H1 (cell line): ENCODE measurements around the gene SERPINB8. TPM values are rescaled to one million over a fixed set of nuclear protein-coding genes. Genes with fewer than 3 reads are reported as not detected.

Experiments
- CBX5 ChIP-seq: fragments of 300-800, 300-1000 bp; sonication (generic); IDR thresholded peaks from 2 replicates; pipeline ENCODE4 v1.7.1; 2016; ENCODE audit warnings: antibody characterized with exemption, low read length, low read depth
- CREB1 ChIP-seq: IDR thresholded peaks from 2 replicates; pipeline ENCODE4 v1.6.1; 2012; ENCODE audit warnings: inconsistent platforms
- EZH2 ChIP-seq: fragments of 200-600 bp; sonication (generic); IDR thresholded peaks from 2 replicates; pipeline ENCODE4 v1.7.1; 2012; ENCODE audit warnings: low read depth, mild to moderate bottlenecking, moderate library complexity, low read length, inconsistent platforms; ENCODE audit not compliant: severe bottlenecking
- FOSL1 ChIP-seq: IDR thresholded peaks from 2 replicates; pipeline ENCODE4 v1.6.1; 2011; ENCODE audit warnings: mild to moderate bottlenecking, low read depth, low read length, moderate library complexity; ENCODE audit not compliant: insufficient read depth
- JUN ChIP-seq: IDR thresholded peaks from 2 replicates; pipeline ENCODE4 v1.6.1; 2011; ENCODE audit warnings: low read depth, mild to moderate bottlenecking, improper control_type of control experiment, low read length
- KDM1A ChIP-seq: fragments of 200-600, 300-600 bp; sonication (generic); IDR thresholded peaks from 2 replicates; pipeline ENCODE4 v1.7.1; 2016; ENCODE audit warnings: mild to moderate bottlenecking, low read length, borderline replicate concordance
- KDM4A ChIP-seq: IDR thresholded peaks from one replicate; pipeline ENCODE4 v1.7.1; 2012; ENCODE audit warnings: low read depth, mild to moderate bottlenecking, moderate library complexity, low read length, inconsistent platforms; ENCODE audit not compliant: severe bottlenecking
- NRF1 ChIP-seq: IDR thresholded peaks from 2 replicates; pipeline ENCODE4 v1.6.1; 2011; ENCODE audit warnings: mild to moderate bottlenecking, low read depth, low read length, improper control_type of control experiment
- PHF8 ChIP-seq: fragments of 200-600 bp; sonication (generic); conservative IDR thresholded peaks from 2 replicates; pipeline ENCODE4 v1.7.1; 2012; ENCODE audit warnings: low read depth, mild to moderate bottlenecking, inconsistent platforms, low read length, moderate library complexity
- POLR2A ChIP-seq, 2 experiments: IDR thresholded peaks; 1 replicate in 1 of 2; 2 replicates in 1 of 2; pipeline ENCODE4 v1.6.1; 2011; ENCODE audit warnings: low read depth in 2 of 2, low read length in 2 of 2, mild to moderate bottlenecking in 2 of 2; ENCODE audit errors: control extremely low read depth in 1 of 2
- POLR2AphosphoS5 ChIP-seq: IDR thresholded peaks from 2 replicates; pipeline ENCODE4 v1.6.1; 2011; ENCODE audit warnings: low read depth, low read length
- RAD21 ChIP-seq, 2 experiments: IDR thresholded peaks in 1 of 2; conservative IDR thresholded peaks in 1 of 2; 2 replicates each; pipeline ENCODE4 v1.6.1; 2011; ENCODE audit warnings: low read depth in 2 of 2, low read length in 2 of 2, improper control_type of control experiment in 1 of 2, inconsistent platforms in 1 of 2, mild to moderate bottlenecking in 1 of 2, moderate library complexity in 1 of 2
- RXRA ChIP-seq: IDR thresholded peaks from 2 replicates; pipeline ENCODE4 v1.6.1; 2011; ENCODE audit warnings: low read depth, mild to moderate bottlenecking, low read length, moderate library complexity; ENCODE audit not compliant: insufficient read depth
- SIN3A ChIP-seq, 2 experiments: IDR thresholded peaks in 1 of 2; conservative IDR thresholded peaks in 1 of 2; 2 replicates each; pipeline ENCODE4 v1.6.1; 2011 to 2012; ENCODE audit warnings: low read length in 2 of 2, improper control_type of control experiment in 1 of 2, low read depth in 1 of 2, mild to moderate bottlenecking in 1 of 2
- SIX5 ChIP-seq: IDR thresholded peaks from 2 replicates; pipeline ENCODE4 v1.6.1; 2011; ENCODE audit warnings: mild to moderate bottlenecking, low read depth, low read length
- SP2 ChIP-seq: IDR thresholded peaks from 2 replicates; pipeline ENCODE4 v1.6.1; 2012; ENCODE audit warnings: mild to moderate bottlenecking, low read length, inconsistent platforms
- SRF ChIP-seq: IDR thresholded peaks from 2 replicates; pipeline ENCODE4 v1.6.1; 2011; ENCODE audit warnings: mild to moderate bottlenecking, low read depth, low read length, moderate library complexity
- TAF7 ChIP-seq: optimal IDR thresholded peaks from 2 replicates; pipeline ENCODE3; 2011; ENCODE audit warnings: low read depth, mild to moderate bottlenecking, inconsistent platforms, low read length, moderate library complexity, borderline replicate concordance
- TBP ChIP-seq: IDR thresholded peaks from 2 replicates; pipeline ENCODE4 v1.6.1; 2011; ENCODE audit warnings: low read depth, low read length, improper control_type of control experiment
- polyA plus RNA-seq, 7 experiments: library from polyadenylated mRNA; depleted of rRNA in 3 of 7; stranded (reverse) in 5 of 7; unstranded in 2 of 7; fragments of >200 nt in 5 of 7; fragments of 200-250 nt in 2 of 7; gene quantifications; 1 replicate in 5 of 7; 2 replicates in 1 of 7; 4 replicates in 1 of 7; pipeline versions ENCODE4 v1.2.1 to v1.2.3, GENCODE V29; 2011 to 2013; ENCODE audit warnings: missing spikeins in 2 of 7, mixed read lengths in 2 of 7
- total RNA-seq: library from RNA; stranded (reverse); fragmentation: NEBNext Ultra II Directional; extraction: Animal tissue kit (Norgen Biotek cat#: 25700); gene quantifications from 2 replicates; pipeline ENCODE4 v1.2.1, GENCODE V29; 2021
- TF ChIP-seq, protein P1 (sequence below): IDR thresholded peaks from 2 replicates; pipeline ENCODE4 v1.6.1; 2012; ENCODE audit warnings: low read length, inconsistent platforms

SERPINB8 gene
- total and polyA plus RNA-seq, 2 of the 8 experiments (the other 6 are each of a cell fraction or from before 2014, with no cell fraction given) = 0.42 to 1.2 TPM

DNA sequence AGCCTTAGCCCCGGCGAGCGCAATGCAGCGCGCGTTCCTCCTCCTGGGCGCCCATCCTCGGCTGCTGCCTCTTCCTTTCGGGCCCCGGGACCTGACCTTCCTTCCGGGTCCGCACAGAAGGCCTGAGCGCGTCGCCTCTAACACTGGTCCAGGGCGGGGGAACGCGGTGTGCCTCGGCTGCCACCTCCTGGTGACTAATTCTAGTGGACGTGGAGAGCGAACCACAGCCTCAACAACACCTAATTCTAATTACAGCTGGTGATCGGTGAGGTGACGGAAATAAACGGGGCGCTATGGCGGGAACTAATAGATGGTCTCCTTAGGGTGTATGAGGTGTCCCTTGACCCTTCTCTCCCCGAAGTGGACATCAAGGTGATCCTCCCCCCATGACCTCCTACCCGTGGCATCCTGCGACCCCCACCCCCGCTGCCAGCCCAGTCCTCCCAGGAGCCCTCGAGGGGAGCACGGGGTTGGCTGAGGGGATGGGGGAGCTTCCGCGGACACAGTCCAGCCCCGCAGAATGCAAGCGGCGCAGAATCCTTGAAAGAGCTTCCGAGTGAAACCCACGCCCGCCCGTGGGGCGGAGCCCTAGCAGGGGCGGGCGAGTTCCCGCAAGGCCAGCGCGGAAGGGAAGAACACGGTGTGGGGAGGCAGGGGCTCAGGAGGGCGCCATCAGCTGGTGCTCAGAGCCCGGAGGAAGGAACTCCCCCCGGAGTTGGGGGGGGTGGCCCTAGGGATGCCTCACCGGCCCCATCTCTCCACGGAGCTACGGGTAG, 33.5 kb upstream of the SERPINB8 start (continued):
- TF ChIP-seq TBP = peak; percentile 55; the same call in 1 of the 2 replicates
- TF ChIP-seq FOSL1 = no peak
- no peak for TF ChIP-seq POLR2A (IDR thresholded peaks at IDR 0.05; ENCODE audit: control extremely low read depth in 1 of 2, low read depth in 2 of 2, low read length in 2 of 2)
- no peak for TF ChIP-seq SP2
- no peak for TF ChIP-seq SRF
- TF ChIP-seq JUN = no peak
- peak; percentile 92 for TF ChIP-seq KDM4A
- TF ChIP-seq PHF8 = 0 out of 2 replicates have a peak, but pooled peaks have one; percentile 37
- TF ChIP-seq, protein P1, sequence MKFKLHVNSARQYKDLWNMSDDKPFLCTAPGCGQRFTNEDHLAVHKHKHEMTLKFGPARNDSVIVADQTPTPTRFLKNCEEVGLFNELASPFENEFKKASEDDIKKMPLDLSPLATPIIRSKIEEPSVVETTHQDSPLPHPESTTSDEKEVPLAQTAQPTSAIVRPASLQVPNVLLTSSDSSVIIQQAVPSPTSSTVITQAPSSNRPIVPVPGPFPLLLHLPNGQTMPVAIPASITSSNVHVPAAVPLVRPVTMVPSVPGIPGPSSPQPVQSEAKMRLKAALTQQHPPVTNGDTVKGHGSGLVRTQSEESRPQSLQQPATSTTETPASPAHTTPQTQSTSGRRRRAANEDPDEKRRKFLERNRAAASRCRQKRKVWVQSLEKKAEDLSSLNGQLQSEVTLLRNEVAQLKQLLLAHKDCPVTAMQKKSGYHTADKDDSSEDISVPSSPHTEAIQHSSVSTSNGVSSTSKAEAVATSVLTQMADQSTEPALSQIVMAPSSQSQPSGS = no peak
- no peak for TF ChIP-seq TAF7
- no peak for TF ChIP-seq POLR2AphosphoS5
- TF ChIP-seq SIX5 = no peak
- TF ChIP-seq EZH2 = no peak
- peak; percentile 76 for TF ChIP-seq CREB1
- TF ChIP-seq CBX5 = no peak
- TF ChIP-seq NRF1 = no peak
- TF ChIP-seq KDM1A = peak; percentile 12; the same call in 1 of the 2 replicates
- TF ChIP-seq SIN3A (conservative IDR thresholded peaks at IDR 0.05 in 1 of 2, IDR thresholded peaks at IDR 0.05 in 1 of 2; ENCODE audit: low read depth in 1 of 2, low read length in 2 of 2) = no peak
- TF ChIP-seq RAD21 (IDR thresholded peaks at IDR 0.05 in 1 of 2, conservative IDR thresholded peaks at IDR 0.05 in 1 of 2; ENCODE audit: low read depth in 2 of 2, low read length in 2 of 2) = peak; percentile 83
- no peak for TF ChIP-seq RXRA
